ENCODE results near the gene PNPLA2. TPM values are rescaled to one million over a fixed set of nuclear protein-coding genes. Genes with fewer than 3 reads are reported as not detected.

PNPLA2 gene
- total and polyA plus RNA-seq, 2 of the 8 experiments (the other 6 are each of a cell fraction or from before 2014, with no cell fraction given): 30.9 to 62.1 TPM

- TF ChIP-seq EGR1 (IDR thresholded peaks at IDR 0.05; ENCODE audit: borderline replicate concordance, low read depth, low read length): peak; percentile 72; the same call in 1 of the 2 replicates
- 0 out of 2 replicates have a peak, but pooled peaks have one; percentile 3 for TF ChIP-seq FOSL1 (IDR thresholded peaks at IDR 0.05; ENCODE audit: insufficient read depth, low read depth, low read length)
- TF ChIP-seq NRF1 (IDR thresholded peaks at IDR 0.05; ENCODE audit: low read depth, low read length): peak; percentile 60
- peak; percentile 28 for TF ChIP-seq ASH2L (IDR thresholded peaks at IDR 0.05; ENCODE audit: low read length)
Observed at GRCh38 chr11:777288-778255, 41.1 kb upstream of the PNPLA2 start, which contains the start of gene GATD1 (continued).

Measured in H1 (cell line).